Stimulated activated effector memory CD8-positive, alpha-beta T cell treated with anti-CD3 and anti-CD28 coated beads, Interleukin-12 subunit alpha, Interleukin-12 subunit beta, amount 100 ng/mL, for 72 hours (primary cell): Measurements from ENCODE around the gene DHRSX.
"Not testable (repeated sequence)": the region's sequence is repeated elsewhere in the genome, so short reads cannot be mapped to it uniquely, and the experiment has no call there.

Source experiments
- ATAC-seq: fragments of 150-1000 bp; cut with Tn5 transposase; 2 replicates; pipeline ENCODE4 v1.10.0; 2021
- DNase-seq, 2 donors: peaks; one replicate each; pipeline ENCODE4 v3.0.0; 2021 to 2022; ENCODE audit warnings: low spot score in 2 of 2
- H3K27ac Mint-ChIP-seq: one replicate; pipeline ENCODE4 v1.8.0; 2022; ENCODE audit warnings: mild to moderate bottlenecking, mixed read lengths
- H3K36me3 Mint-ChIP-seq: one replicate; pipeline ENCODE4 v1.8.0; 2022; ENCODE audit warnings: mild to moderate bottlenecking, mixed read lengths
- H3K4me1 Mint-ChIP-seq: one replicate; pipeline ENCODE4 v1.8.0; 2022; ENCODE audit warnings: mixed read lengths
- H3K4me3 Mint-ChIP-seq: one replicate; pipeline ENCODE4 v1.8.0; 2022; ENCODE audit warnings: mild to moderate bottlenecking, mixed read lengths
- H3K9me3 Mint-ChIP-seq: one replicate; pipeline ENCODE4 v1.8.0; 2022; ENCODE audit warnings: mixed read lengths

DHRSX gene

DNA sequence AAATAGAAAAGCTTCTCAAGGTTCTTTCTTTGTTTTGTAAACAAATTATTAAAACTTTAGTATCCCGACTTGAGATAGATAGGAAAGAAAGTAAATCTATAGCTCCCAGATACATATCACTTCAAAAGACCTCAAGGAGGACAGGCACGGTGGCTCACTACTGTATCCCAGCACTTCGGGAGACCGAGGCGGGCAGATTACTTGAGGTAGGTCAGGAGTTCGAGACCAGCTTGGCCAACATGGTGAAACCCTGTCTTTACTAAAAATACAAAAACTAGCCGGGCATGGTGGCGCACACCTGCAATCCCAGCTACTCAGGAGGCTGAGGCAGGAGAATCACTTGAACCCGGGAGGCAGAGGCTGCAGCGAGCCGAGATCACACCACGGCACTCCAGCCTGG lies 260.0 kb downstream of the DHRSX start:
- H3K27ac Mint-ChIP-seq, H3K9me3 Mint-ChIP-seq, H3K4me3 Mint-ChIP-seq, H3K4me1 Mint-ChIP-seq, H3K36me3 Mint-ChIP-seq, DNase-seq, ATAC-seq: not testable (repeated sequence)

DNA sequence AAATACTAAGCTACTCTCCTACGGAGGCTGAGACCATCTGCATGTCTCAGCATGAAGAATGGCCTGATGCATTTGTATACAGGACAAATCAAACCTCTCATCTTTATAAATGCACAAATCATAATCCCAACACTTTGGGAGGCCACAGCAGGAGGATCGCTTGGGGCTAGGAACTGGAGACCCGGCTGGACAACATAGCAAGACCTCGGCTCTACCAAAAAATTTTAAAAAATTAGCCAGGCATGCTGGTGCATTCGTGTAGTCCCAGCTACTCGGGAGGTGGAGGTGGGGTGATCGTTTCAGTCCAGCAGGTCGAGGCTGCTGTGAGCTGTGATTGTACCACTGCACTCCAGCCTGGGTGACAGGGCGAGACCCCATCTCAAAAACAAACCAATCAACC lies 262.8 kb downstream of the DHRSX start:
- no peak for ATAC-seq
- H3K36me3 Mint-ChIP-seq, result peaks cover 8% of the 10 kb centered on the region
- H3K27ac Mint-ChIP-seq, result no peak overlapping the region

DNA sequence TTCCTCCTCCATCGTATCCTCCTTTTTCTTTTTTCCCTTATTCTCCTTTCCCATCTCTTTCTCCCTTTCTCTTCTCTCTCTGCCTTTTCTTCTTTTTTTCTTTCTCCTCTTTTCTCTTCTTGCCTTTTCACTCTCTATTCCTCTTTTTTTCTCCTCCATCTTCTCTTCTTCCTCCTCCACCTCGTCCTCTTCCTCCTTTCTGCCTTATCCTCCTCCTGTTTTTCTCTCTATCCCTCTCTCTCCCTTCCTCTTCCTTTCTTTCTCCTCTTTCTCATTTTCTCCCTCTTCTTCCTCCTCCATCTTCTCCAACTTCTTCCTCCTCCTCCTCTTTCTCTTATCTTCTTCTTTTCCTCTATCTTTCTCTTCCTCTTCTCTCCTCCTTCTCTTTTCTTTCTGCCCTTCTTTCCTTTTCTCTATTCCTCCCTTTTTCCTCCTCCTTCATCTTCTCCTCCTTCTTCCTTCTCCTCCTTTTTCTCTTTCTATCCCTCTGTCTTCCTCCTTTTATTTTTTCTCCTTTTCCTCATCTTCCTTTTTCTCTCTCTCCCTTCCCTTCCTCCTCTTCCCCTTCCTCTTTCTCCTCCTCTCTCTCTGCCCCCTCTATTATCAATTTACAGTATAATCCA lies 269.1 kb downstream of the DHRSX start:
- H3K4me3 Mint-ChIP-seq, result no peak overlapping the region
- H3K27ac Mint-ChIP-seq, result no peak overlapping the region
- H3K4me1 Mint-ChIP-seq, result peaks cover 40% of the 10 kb centered on the region
- no peak for ATAC-seq
- no peak for DNase-seq
- H3K9me3 Mint-ChIP-seq, result peaks cover 18% of the 10 kb centered on the region
- H3K36me3 Mint-ChIP-seq, result peaks cover 7% of the 10 kb centered on the region

More for the DNA sequence above, 262.8 kb downstream of the DHRSX start:
- Mint-ChIP-seq H3K9me3 (no peaks in the 10 kb centered on the region), H3K4me1 (peaks cover 16% of the 10 kb centered on the region), H3K4me3 (no peak overlapping the region)
- DNase-seq, result no peak

DNA sequence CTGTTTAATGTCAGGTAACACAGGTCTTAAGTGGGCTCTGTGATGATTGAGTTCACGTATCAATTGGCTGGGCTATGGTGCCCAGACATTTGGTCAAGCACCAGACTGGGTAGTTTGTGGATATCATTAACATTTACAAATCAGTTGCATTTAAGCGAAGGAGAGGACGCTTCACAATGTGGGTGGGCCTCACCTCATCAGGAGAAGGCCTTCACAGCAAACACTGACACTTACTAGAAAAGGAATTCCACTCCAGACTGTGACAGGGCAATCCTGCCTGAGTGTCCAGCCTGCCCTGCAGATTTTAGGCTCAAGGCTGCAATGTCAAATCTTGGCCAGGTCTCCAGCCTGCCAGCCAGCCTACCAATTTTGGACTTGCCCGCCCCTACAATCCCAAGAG lies 270.3 kb downstream of the DHRSX start:
- peaks cover 7% of the 10 kb centered on the region for H3K36me3 Mint-ChIP-seq

DNA sequence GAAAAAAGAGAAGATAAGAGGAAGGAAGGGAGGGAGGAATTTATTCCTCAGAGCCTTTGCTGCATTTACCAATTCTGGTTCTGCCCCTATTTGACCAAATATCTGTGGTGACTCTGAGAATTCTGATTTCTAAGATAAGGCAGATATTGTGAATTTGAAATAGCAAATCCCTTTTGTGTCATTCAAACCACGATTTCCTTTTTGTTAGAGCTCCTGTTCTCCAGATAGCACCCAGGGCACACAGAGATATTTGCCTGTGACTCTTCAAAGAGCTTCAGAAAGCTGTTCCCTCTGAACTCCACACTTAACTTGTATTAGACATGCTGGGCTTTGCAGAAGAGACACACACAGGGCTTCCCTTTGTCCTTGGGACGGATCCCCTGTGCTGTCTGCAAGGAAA lies 272.2 kb downstream of the DHRSX start:
- Mint-ChIP-seq H3K4me3 (no peak overlapping the region), H3K36me3 (peaks cover 7% of the 10 kb centered on the region), H3K9me3 (peaks cover 30% of the 10 kb centered on the region)

More for the DNA sequence above, 270.3 kb downstream of the DHRSX start:
- Mint-ChIP-seq H3K4me3 (no peak overlapping the region), H3K9me3 (peaks cover 21% of the 10 kb centered on the region), H3K27ac (no peak overlapping the region), H3K4me1 (peaks cover 41% of the 10 kb centered on the region)
- ATAC-seq, result no peak
- DNase-seq, result no peak

DNA sequence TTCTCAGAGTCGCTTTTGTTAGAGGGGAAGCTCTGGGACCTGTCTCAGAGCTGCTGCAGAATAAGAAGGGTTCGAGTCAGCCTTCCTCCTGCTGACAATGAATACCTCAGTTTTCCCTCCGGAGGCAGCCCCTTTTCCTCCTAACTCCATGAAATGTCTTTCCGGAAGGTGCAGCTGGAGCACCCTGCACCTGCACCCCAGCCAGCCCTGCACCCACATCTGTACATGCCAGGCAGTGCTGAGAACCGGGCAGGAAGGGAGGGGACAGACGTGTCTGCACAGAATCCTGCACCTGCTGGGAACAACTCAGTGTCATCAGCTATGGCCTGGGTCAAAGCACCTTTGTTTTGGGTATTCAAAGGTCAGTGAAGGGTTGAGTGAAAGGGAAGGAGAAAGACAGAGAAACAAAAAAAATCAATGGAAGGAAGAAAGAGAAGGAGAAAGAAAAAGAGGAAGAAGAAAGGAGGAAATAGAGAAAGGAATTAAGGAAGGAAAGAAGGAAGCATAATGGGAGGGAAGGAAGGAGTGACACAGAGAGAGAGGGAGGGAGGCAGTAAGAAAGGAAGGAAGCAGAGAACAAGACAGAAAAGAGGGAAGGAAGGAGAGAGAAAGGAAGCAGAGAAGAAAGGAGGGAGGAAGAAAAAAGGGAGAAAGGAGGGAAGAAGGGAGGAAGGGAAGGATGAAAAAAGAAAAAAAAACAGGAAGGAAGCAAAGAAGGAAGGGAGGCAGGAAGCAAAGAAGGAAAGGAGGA lies 273.7 kb downstream of the DHRSX start:
- DNase-seq (no peak), ATAC-seq (no peak)
- H3K9me3 Mint-ChIP-seq, result peaks cover 34% of the 10 kb centered on the region
- H3K4me3 Mint-ChIP-seq, result no peak overlapping the region
- H3K27ac Mint-ChIP-seq, result peak overlapping the region; percentile 54
- no peaks in the 10 kb centered on the region for H3K36me3 Mint-ChIP-seq
- peaks cover 26% of the 10 kb centered on the region for H3K4me1 Mint-ChIP-seq

More for the DNA sequence above, 272.2 kb downstream of the DHRSX start:
- ATAC-seq (no peak), DNase-seq (no peak)
- no peak overlapping the region for H3K27ac Mint-ChIP-seq
- peaks cover 36% of the 10 kb centered on the region for H3K4me1 Mint-ChIP-seq

DNA sequence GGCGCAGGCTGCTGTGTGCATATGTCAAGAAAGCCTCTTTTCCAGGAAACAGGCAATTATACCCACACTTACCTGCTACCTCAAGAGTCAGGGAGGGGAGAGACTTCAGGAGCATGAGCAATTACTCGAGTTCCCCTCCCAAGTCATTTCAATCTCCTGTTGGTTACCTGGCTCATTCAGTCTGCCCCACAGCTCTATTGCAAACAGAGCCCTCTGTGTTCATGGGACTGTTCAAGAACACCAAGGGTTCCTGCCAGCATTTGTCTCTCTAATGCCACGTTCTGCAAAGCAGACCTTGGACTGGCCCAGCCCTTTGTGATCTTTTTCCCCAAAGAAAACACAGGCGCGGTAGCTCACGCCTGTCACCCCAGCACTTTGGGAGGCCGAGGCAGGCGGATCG lies 274.6 kb downstream of the DHRSX start:
- ATAC-seq (no peak), DNase-seq (no peak)
- Mint-ChIP-seq H3K4me3 (no peak overlapping the region), H3K4me1 (peaks cover 26% of the 10 kb centered on the region), H3K27ac (no peak overlapping the region), H3K9me3 (peaks cover 29% of the 10 kb centered on the region), H3K36me3 (no peaks in the 10 kb centered on the region)

DNA sequence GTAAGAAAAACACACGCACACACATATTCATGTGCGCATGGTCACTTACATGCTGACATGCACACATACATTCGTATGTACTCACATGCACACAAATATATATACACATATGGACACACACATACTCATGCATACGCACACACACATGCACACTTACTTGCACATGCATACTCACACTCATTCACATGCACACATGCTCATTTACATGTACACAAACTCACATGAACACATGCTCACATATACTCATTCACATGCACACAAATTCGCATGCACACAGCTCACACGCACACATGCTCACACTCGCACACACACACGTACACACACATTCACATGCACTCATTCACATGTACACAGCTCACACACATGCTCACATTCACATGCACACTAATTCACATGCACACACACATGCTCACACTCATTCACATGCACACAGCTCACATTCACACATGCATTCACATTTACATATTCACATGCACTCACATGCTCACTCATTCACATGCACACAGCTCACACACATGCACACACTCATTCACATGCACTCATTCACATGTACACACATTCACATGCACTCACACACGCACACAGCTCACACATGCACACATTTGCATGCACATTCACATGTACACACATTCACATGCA lies 276.1 kb downstream of the DHRSX start:
- ATAC-seq (no peak), DNase-seq (no peak)
- peaks cover 32% of the 10 kb centered on the region for H3K9me3 Mint-ChIP-seq
- H3K4me3 Mint-ChIP-seq, result no peak overlapping the region
- H3K4me1 Mint-ChIP-seq, result peaks cover 26% of the 10 kb centered on the region
- no peak overlapping the region for H3K27ac Mint-ChIP-seq
- no peaks in the 10 kb centered on the region for H3K36me3 Mint-ChIP-seq

DNA sequence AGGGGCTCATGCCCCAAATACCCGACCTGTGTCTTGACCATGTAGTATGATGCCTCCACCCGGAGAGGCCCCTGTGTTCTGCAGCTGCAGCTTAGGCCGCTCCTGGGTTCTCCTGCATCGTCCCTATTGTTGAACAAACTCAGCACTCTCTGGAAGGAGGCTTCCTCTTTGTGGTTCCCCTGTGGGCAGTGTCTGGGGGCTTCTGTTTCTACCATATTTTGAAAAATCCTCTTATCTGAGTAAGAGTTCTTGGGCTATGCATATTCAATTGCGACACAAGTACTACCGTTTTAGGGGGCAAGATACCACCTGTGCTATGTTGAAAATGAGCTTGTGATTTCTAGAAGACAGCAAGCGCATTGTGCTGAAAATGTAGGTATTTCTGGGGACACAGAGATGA lies 276.6 kb downstream of the DHRSX start:
- peaks cover 21% of the 10 kb centered on the region for H3K4me1 Mint-ChIP-seq
- H3K36me3 Mint-ChIP-seq, result no peaks in the 10 kb centered on the region
- DNase-seq (no peak), ATAC-seq (no peak)
- H3K27ac Mint-ChIP-seq, result no peak overlapping the region
- no peak overlapping the region for H3K4me3 Mint-ChIP-seq
- H3K9me3 Mint-ChIP-seq, result peaks cover 34% of the 10 kb centered on the region

DNA sequence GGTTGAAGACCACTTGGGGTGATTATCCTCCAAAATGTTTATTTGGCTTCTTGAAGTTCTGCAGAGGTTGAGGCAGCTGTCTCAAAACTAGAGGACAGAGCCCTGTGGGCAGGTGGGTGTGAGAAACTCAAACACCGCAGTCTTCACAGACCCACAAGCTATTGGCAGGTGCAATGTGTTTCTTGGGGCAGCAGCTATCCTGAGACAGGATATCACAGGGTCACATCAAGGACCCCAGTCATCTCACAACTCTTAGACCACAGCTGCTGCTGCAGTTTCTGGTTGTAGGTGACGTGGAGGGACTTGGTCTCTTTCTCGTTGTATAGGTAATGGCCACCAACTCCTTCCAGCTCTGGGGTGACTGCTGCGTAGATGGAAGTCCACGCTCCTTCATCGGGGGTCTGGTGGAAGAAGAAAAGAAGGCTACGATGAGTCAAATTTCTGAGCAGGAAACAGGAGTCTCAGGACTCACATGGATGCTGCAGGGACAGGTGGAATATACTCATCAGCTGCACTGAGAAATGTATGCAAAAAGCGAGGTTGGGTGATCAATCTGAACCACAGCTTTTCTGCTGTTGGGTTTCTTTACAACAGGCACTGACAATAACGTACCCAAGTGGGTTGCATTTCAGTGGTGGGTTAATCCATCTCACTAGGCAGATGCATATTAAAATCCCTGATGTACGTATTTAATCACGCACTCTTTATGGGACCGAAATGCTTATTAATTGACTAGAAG lies 279.8 kb downstream of the DHRSX start:
- H3K9me3 Mint-ChIP-seq, result peaks cover 32% of the 10 kb centered on the region
- H3K4me3 Mint-ChIP-seq, result no peak overlapping the region
- DNase-seq, result no peak
- H3K4me1 Mint-ChIP-seq, result peaks cover 6% of the 10 kb centered on the region
- H3K36me3 Mint-ChIP-seq, result no peaks in the 10 kb centered on the region
- no peak overlapping the region for H3K27ac Mint-ChIP-seq
- ATAC-seq, result peak; percentile 50

DNA sequence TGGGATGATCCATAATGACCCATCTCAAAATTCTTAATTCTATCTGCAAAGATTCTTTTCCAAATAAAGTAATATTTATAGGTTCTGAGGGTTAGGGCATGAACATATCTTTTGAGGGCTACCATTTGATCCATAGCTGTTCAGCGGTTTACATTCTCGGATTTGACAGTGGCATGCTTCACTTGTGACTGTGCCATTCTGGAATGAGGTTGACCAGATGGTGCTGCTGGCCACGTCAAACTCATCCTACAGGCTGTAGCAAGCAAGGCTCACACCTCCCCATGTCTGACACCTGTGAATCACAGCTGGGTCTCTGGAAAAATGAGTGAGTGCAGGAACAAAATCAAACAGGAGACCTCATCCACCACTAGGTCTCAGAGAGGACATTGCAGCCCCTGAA lies 280.5 kb downstream of the DHRSX start:
- ATAC-seq, result no peak
- Mint-ChIP-seq H3K27ac (no peak overlapping the region), H3K9me3 (peaks cover 28% of the 10 kb centered on the region), H3K4me1 (peaks cover 3% of the 10 kb centered on the region), H3K36me3 (no peaks in the 10 kb centered on the region), H3K4me3 (no peak overlapping the region)
- no peak for DNase-seq

DNA sequence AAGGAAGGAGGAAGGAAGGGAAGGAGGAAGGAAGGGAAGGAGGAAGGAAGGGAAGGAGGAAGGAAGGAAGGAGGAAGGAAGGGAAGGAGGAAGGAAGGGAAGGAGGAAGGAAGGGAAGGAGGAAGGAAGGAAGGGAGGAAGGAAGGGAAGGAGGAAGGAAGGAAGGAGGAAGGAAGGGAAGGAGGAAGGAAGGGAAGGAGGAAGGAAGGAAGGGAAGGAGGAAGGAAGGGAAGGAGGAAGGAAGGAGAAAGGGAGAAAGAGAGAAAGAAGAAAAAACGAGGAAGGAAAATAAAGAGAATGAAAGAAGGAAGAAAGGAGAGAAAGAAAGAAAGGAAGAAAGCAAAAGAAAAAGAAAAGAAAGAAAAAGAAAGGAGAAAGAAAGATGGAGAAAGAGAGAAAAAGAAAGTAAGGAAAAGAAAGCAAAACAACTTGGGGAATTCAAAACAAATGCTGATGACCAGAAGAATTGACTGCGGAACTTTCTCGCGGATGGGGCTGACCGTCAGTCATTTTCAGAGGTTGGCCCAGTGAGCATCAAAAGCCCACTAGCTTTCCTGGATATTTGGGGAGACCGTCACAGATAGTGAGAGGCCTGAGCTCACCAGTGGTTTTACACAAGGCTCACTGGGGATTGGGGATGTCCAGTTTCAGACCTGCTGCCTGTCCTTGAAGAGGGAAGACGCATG lies 286.5 kb downstream of the DHRSX start:
- not testable (repeated sequence) for ATAC-seq, H3K27ac Mint-ChIP-seq, H3K4me1 Mint-ChIP-seq, H3K4me3 Mint-ChIP-seq, DNase-seq, H3K36me3 Mint-ChIP-seq
- H3K9me3 Mint-ChIP-seq, result peaks cover 17% of the 10 kb centered on the region

DNA sequence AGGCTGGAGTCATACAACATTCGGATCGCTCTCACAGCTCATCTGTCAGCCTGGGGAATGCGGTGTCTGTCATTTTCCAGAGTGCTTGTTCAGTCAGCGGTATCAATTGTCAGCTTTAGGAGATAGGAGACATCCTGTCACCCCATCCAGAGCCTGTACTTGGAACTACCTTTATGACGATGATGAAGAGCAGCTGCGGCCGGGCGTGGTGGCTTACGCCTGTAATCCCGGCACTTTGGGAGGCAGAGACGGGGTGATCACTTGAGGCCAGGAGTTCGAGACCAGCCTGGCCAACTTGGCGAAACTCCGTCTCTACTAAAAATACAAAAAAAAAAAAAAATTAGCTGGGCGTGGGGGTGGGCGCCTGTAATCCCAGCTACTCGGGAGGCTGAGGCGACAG lies 289.1 kb downstream of the DHRSX start:
- not testable (repeated sequence) for H3K36me3 Mint-ChIP-seq, DNase-seq, ATAC-seq, H3K4me3 Mint-ChIP-seq, H3K4me1 Mint-ChIP-seq
- Mint-ChIP-seq H3K9me3 (peaks cover 12% of the 10 kb centered on the region), H3K27ac (peak overlapping the region; percentile 14)

DNA sequence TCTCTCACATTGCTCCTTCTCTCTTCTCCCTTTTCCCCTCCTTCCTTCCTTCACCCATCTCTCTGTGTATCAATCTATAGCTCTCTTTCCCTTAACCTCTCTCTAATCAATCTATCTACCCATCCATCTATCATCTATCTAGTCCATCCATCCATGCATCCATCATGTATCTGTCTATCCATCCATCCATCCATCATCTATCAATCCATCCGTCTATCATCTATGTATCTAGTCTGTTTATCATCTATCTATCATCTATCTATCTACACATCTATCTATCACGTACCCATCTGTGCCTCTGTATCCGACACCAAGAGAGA lies 307.5 kb downstream of the DHRSX start:
- peaks cover 10% of the 10 kb centered on the region for H3K9me3 Mint-ChIP-seq
- ATAC-seq (no peak), DNase-seq (no peak)
- H3K27ac Mint-ChIP-seq, result no peak overlapping the region
- H3K4me1 Mint-ChIP-seq, result no peaks in the 10 kb centered on the region
- no peaks in the 10 kb centered on the region for H3K36me3 Mint-ChIP-seq
- no peak overlapping the region for H3K4me3 Mint-ChIP-seq
